Measurements from ENCODE around the gene KCNQ2. TPM values are rescaled to one million over a fixed set of nuclear protein-coding genes. Genes with fewer than 3 reads are reported as not detected.

KCNQ2 gene
- total RNA-seq, 4 donors from 2014 or later, result not detected

DNA sequence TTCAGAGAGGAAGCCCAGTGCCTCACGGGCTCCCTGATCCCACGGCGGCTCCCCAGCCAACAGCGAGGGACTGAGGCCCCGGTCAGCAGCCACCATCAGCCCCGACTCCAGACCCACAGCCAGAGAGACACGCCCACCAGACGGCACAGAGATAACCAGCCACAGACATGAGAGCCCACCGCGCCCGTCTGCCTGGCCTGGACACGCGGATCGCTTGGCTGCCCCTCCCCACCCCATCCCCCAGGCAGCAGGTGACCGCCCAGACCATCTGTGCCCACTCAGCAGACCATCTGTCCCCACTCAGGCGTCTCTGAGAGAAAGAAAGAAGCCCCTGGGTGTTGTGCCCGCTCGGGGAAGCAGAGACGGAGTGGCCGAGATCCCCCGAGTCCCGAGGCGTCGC is 55.8 kb downstream of the KCNQ2 start:
- DNase-seq (ENCODE audit: low spot score) (no peak), ATAC-seq (ENCODE audit: low FRiP score) (no peak)
- TF ChIP-seq, protein P1, sequence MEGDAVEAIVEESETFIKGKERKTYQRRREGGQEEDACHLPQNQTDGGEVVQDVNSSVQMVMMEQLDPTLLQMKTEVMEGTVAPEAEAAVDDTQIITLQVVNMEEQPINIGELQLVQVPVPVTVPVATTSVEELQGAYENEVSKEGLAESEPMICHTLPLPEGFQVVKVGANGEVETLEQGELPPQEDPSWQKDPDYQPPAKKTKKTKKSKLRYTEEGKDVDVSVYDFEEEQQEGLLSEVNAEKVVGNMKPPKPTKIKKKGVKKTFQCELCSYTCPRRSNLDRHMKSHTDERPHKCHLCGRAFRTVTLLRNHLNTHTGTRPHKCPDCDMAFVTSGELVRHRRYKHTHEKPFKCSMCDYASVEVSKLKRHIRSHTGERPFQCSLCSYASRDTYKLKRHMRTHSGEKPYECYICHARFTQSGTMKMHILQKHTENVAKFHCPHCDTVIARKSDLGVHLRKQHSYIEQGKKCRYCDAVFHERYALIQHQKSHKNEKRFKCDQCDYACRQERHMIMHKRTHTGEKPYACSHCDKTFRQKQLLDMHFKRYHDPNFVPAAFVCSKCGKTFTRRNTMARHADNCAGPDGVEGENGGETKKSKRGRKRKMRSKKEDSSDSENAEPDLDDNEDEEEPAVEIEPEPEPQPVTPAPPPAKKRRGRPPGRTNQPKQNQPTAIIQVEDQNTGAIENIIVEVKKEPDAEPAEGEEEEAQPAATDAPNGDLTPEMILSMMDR (IDR thresholded peaks at IDR 0.05), result no peak

DNA sequence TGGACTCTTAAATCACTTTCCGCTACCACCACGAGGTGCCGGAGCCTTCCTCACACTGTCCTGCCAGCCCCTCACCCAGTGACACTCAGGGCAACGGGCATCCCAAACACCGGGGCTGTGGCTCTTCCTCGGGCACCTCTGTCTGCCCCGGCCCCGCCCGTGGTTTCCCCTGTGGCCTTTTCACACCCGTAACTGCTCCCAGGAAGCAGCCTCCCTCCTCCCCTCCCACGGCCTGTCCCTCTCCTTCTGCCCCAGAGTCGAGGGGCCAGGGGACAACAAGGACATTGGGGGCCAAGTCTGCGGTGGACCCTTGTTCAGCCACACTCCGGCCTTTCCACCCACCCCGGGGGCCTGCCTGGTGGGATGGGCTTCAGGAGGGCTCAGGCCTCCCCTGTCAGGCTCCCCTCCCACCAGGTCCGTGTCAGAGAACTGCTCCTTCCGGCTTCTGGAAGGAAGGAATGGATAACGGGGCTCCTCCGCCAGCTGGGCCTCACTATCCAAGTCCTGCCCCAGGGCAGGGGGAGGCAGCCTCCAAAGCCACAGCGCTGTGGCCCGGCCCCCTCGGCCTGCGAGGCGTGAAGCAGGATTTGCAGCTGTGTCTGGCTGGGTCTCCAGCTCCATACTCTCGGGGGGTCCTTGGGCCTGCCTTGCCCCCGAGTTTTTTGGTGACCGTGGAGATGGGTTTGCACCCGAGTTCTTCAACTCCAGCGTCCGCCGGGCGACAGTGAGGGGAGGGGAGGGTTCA is 56.6 kb downstream of the KCNQ2 start:
- DNase-seq (ENCODE audit: low spot score) (no peak), ATAC-seq (ENCODE audit: low FRiP score) (no peak)
- TF ChIP-seq, protein P1 (IDR thresholded peaks at IDR 0.05), result no peak

DNA sequence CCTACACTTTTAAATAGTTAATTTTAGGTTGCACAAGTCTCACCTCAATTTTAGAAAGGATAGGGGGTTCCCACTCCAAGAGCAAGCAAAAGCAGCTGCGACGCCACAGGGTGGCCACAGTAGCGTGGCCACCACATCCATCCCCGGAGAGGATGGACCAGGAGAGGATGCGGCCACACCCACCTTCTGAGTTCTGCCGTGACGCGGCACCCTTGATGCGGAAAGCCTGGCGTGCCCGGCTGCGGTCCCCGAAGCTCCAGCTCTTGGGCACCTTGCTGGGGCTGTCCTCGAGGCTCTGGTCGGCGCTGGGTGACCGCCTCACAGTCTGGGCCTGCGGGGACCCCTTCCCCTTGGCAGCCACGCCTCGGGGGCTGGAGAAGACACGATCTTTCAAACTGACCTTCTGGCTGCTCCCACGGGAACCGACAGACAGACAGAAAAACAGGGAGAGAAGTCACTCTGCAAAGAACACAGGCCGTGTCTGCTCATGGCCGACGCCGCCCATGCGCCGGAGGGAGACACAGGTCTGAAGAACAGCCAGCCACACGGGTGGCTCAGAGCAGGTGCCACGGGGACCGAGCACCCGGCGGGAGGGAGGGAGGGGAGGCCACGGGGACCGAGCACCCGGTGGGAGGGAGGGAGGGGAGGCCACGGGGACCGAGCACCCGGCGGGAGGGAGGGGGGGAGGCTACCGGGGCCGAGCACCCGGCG is 57.6 kb downstream of the KCNQ2 start:
- TF ChIP-seq, protein P1 (IDR thresholded peaks at IDR 0.05), result no peak
- ATAC-seq (ENCODE audit: low FRiP score) (no peak), DNase-seq (ENCODE audit: low spot score) (no peak)

DNA sequence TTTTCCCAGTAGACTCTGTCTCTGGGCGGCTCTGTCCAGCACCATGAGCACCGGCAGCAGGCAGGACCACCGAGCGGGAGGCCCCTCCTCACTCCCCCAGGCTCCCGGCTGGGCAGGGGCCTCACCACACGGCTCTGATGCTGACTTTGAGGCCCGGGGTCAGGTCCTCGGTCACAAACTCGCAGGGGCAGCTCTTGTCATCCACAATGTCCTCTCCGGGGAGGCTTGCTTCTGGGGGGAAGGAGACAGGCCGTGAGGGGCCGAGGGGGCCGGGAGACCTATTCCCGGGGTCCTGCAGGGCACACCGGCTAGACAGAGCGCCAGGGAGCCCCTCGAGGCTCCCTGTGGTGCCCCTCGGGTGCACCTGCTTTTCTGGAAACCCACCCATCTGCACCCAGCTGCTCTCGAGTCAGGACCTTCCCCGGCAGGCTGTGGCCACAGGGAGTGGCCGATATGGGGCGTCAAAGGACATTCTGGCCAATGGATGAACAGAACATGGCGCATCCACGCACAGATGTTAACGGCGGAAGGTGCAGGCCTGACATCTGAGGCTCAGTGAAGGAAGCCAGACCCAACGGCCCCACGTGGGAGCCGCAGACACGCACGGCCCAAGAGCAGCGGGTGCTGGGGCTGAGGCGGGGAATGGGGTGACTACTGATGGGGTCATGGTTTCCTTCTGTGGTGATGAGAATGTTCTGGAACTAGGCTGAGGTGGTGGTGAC is 58.3 kb downstream of the KCNQ2 start:
- ATAC-seq (ENCODE audit: low FRiP score) (no peak), DNase-seq (ENCODE audit: low spot score) (no peak)
- TF ChIP-seq, protein P1 (IDR thresholded peaks at IDR 0.05), result no peak

DNA sequence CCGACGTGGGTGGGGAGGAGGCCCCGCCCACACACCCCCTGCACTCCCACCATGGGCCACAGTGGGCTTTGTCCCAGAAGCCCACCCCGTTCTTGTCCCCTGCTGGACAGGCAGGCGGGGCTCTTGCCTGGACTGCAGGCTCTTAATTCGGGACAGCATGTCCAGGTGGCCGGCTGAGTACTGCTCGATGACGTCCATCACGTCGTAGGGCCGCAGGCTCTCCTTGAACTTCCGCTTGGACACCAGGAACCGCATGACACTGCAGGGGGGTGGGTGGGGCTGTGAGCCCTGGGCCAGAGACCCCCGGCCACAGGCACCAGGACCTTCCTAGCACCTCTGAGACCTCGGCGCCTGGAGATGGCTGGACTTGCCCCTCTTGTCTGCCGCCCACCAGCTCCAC is 59.1 kb downstream of the KCNQ2 start:
- ATAC-seq (ENCODE audit: low FRiP score) (no peak), DNase-seq (ENCODE audit: low spot score) (no peak)
- TF ChIP-seq, protein P1 (IDR thresholded peaks at IDR 0.05), result no peak

DNA sequence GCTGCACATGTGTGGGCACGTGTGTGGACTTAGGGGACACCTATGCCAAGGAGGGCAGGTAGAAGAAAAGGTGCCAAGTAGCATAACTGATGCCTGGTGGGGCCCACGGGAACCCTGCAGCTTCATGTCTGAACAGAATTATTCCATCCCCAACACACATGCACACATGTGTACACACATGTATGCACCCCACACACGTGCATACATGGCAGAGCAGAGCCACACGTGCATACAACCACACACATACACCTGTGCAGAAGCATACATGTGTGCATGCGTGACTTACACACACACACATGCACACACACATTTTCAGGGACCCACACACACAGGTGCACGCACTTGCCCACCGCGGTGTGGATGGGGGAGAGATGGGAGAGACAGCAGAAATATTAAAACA is 59.6 kb downstream of the KCNQ2 start:
- ATAC-seq (ENCODE audit: low FRiP score) (no peak), DNase-seq (ENCODE audit: low spot score) (no peak)
- TF ChIP-seq, protein P1 (IDR thresholded peaks at IDR 0.05), result no peak
